ENCODE measurements around the gene REG1A.

Gene REG1A

DNA sequence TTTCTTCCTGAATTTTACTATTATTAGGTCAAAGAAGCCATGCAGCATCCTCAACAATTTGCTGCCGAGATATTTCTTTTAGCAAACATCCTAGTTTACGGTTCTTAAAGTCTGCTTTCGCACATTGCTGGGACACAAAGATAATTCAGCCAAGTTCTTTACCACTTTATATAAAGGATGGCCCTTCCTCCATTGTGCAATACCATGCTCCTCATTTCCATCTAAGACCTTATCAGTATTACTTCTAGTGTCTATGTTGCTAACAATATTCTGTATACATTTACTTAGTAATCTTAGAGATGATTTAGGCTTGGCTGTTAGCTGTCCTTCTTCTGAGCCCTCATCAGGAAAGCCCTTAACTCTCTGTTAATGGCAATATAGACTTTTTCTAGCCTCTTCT lies 8.0 kb upstream of the REG1A start:
- TF ChIP-seq, protein P1, sequence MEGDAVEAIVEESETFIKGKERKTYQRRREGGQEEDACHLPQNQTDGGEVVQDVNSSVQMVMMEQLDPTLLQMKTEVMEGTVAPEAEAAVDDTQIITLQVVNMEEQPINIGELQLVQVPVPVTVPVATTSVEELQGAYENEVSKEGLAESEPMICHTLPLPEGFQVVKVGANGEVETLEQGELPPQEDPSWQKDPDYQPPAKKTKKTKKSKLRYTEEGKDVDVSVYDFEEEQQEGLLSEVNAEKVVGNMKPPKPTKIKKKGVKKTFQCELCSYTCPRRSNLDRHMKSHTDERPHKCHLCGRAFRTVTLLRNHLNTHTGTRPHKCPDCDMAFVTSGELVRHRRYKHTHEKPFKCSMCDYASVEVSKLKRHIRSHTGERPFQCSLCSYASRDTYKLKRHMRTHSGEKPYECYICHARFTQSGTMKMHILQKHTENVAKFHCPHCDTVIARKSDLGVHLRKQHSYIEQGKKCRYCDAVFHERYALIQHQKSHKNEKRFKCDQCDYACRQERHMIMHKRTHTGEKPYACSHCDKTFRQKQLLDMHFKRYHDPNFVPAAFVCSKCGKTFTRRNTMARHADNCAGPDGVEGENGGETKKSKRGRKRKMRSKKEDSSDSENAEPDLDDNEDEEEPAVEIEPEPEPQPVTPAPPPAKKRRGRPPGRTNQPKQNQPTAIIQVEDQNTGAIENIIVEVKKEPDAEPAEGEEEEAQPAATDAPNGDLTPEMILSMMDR (IDR thresholded peaks at IDR 0.05): no peak

DNA sequence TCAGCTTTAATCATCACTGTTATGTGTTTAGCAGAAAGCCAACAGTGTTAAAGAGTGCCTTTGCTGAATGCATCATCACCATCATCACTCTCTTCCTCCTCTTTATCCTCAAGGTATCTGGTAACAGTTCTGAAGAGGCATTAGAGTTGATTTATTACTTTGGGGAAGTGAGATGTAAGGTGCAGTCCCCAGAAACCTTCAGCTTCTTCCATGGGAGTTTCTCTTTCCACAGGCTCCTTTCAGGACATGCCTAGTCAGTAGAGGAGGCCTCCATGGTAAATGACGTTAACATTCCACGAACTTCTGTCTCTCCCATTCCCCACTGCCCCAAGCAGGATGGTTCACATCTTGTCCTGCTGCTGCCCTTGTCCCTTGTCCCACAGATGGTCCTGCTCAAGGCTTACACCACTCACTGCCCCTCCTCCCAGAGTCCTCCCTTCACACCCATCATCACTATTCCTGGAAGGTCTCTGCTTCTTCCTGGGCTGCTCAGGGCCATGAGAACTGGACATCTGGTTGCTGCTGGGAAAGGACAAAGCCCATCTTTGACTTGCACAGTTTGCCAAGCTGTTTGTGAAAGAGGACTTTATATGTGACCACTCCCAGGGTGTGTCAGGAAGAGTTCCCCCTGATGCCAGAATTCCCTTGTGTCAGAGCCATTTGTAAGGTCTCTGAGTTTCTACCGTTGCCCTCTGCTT lies 5.3 kb upstream of the REG1A start:
- TF ChIP-seq, protein P1 (IDR thresholded peaks at IDR 0.05): no peak

DNA sequence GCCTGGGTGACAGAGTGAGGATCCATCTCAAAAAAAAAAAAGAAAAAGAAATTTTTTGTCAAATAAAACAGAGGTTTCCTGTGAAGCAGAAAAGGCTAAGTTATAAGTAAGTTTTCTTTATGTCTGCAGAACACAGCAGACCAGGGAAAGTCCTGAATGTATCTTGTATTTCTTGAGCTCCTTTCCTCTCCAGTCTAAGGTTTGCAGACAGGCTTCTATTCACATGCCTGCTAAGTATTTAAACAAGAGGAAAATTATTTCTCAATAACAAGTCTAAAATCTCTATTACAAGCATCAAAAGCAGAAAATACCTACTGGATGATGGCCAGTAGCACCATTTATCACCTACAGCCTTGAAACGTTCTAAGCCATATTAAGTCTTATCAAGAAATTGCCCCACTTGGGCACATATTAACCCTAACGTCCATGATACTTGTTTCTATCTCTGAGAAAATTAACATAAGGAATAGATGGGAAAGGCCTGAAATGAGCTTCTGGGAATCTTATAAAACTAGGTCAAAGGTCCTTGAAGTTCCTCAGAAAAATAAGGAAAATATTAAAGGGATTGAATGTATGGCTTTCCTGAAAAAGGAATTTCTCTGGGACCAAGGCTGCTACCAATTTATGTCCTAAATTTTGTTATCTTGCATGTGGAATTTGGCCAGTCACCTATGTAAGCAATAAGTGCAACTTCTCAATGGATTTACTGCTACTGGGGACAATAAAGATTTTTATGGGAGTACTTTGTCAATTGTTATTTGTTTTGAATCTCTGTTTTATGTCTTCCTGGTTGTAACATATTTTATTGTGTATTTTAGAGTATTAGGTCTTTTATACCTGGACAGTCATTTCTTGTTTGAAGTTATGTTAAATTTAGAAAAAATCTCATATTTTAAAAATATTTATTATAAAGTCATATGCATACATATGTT lies 3.0 kb upstream of the REG1A start:
- TF ChIP-seq, protein P1 (IDR thresholded peaks at IDR 0.05): no peak

DNA sequence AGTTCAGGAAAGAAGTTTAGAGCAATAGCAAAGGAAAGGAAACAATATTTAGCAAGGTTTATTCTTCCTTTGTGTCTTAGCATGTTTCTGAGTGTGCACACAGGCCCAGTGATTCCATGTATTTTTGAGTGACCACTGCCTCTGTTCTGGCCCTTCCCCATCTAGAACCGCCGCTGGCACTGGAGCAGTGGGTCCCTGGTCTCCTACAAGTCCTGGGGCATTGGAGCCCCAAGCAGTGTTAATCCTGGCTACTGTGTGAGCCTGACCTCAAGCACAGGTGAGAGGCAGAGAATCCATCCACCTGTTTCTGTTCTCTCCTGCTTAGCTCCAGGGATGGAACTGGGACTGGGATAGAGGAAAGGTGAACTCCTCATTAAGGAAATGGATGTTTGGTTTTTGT lies 2.4 kb downstream of the REG1A start:
- TF ChIP-seq, protein P1 (IDR thresholded peaks at IDR 0.05): no peak

DNA sequence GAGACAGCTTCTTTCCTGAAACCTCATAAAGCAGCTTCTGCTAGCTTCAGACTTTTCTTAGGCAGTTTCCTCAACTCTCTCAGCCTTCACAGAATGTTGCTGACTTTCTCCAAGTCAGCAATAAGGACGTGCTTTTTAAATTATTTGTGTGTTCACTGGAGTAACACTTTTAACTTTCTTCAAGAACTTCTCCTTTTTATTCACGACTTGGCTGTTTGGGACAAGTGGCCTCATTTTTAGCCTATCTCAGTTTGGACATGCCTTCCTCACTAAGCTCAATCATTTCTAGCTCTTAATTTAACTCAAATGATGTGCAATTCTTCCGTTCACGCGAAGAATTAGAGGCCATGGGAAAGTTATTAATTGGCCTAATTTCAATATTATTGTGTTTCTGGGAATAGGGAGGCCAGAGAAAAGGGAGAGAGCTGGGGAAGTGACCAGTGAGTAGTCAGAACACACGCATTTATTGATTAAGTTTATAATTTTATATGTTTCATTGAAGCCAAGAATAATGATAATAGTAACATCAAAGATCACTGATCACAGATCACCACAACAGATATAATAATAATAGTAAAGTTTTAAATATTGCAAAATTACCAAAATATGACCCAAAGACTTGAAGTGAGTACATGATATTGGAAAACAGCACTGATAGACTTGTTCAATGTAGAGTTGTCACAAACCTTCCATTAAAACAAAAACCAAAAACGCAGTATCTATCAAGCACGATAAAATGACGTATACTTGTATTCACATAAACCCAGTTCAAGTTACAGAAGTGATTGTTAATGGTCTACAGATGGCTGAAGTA lies 4.8 kb downstream of the REG1A start:
- TF ChIP-seq, protein P1 (IDR thresholded peaks at IDR 0.05): no peak

DNA sequence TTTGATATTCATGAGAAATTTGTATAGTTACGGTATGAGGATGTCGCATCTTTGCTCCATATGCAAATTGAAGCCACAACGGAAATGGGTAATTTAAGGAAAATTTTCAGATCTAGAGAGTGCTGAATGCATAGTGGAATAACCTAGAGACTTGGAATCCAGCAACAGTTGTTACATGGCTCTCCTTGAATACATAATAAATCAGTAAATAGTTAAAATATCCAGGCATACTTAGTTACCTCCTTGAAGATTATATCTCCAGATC lies 5.4 kb downstream of the REG1A start:
- TF ChIP-seq, protein P1 (IDR thresholded peaks at IDR 0.05): no peak

DNA sequence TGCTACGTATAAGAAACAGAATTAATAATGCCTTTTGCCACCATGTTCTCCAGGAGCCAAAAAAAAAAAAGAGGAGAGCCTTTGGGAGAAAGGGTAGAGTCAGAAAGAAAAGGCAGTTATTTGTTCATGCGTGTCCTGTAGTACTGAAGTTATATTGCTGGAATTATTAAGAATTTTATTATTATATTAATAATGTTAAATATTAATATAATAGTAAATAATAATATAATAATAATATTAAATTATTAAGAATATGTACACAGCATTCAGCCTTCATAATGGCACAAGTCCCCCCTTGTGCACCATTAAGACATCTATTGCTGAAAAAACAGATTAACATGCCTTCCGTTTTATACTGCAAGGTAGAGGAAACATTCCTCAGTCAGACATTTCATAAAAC lies 8.1 kb downstream of the REG1A start:
- TF ChIP-seq, protein P1 (IDR thresholded peaks at IDR 0.05): no peak

Data from LNCAP (cell line).